ENCODE results near the gene CKAP4.

The CKAP4 gene

DNA sequence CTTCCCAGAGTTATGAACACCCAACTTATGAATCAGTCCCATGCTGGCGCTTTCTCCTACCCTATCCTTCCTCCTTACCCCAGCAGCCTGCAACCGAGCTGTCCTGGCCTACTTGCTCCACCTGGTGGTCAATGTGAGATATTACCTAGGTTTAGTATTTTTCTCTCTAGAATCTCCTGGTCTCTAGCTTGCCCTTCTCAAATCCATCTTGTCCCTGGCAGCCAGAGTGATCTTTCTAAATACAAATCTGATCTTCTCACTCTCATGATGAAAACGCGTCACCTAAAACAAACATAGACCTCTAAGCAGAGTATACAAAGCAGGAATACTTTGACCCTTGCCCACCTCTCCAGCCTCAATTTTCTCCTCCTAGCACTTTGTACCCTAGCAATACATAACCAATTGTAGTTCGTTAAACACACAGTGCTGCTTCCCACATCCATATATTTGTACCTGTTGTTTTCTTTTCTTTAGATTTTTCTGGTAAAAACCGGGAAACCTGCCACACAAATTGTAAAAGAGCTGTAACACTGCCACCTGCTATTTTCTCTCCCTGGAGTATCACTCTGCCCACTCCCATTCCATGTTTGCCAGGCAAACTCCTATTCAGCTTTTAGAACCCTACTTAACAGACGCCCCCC lies 34.8 kb upstream of the CKAP4 start:
- H3K4me3 ChIP-seq (ENCODE audit: low read depth, low read length), result no peak overlapping the region
- peak; percentile 70 for TF ChIP-seq CTCF (IDR thresholded peaks at IDR 0.05; ENCODE audit: insufficient read depth, low read depth, low read length, missing control alignments)
- peak; percentile 70 for DNase-seq (ENCODE audit: low read depth)

GRCh38 chr12:106281804-106282203 lies 34.0 kb upstream of the CKAP4 start:
- H3K4me3 ChIP-seq (ENCODE audit: low read depth, low read length), result no peak overlapping the region

GRCh38 chr12:106281056-106281782 lies 33.4 kb upstream of the CKAP4 start:
- no peak for DNase-seq (ENCODE audit: low read depth)
- no peak for TF ChIP-seq CTCF (IDR thresholded peaks at IDR 0.05; ENCODE audit: insufficient read depth, low read depth, low read length, missing control alignments)
- H3K4me3 ChIP-seq (ENCODE audit: low read depth, low read length), result no peak overlapping the region

More at GRCh38 chr12:106281804-106282203, 34.0 kb upstream of the CKAP4 start:
- TF ChIP-seq CTCF (IDR thresholded peaks at IDR 0.05; ENCODE audit: insufficient read depth, low read depth, low read length, missing control alignments), result no peak
- DNase-seq (ENCODE audit: low read depth), result no peak

DNA sequence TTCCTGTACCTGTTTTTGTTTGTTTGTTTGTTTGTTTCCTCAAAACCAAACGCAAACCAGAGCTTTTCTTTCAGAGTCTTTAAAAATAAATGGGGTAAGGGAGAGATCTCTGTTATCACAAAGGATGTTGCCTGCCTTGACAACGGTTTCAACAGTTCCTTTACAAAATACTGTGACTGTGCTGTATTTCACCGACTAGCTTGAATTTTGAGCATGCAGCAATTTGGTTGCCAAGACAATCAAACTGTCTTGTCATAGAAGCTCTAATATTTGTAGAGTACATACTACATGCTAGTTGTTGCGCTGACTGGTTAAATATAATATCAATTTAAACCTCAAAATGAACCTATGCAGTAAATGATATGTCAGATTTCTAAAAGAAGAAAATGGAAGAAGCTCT lies 32.3 kb upstream of the CKAP4 start:
- no peak overlapping the region for H3K4me3 ChIP-seq (ENCODE audit: low read depth, low read length)
- TF ChIP-seq CTCF (IDR thresholded peaks at IDR 0.05; ENCODE audit: insufficient read depth, low read depth, low read length, missing control alignments), result no peak
- no peak for DNase-seq (ENCODE audit: low read depth)

- H3K4me3 ChIP-seq (ENCODE audit: low read depth, low read length), result no peak overlapping the region
- no peak for TF ChIP-seq CTCF (IDR thresholded peaks at IDR 0.05; ENCODE audit: insufficient read depth, low read depth, low read length, missing control alignments)
- DNase-seq (ENCODE audit: low read depth), result peak; percentile 64
These were observed 28.4 kb upstream of the CKAP4 start for GRCh38 chr12:106276032-106276740.

DNA sequence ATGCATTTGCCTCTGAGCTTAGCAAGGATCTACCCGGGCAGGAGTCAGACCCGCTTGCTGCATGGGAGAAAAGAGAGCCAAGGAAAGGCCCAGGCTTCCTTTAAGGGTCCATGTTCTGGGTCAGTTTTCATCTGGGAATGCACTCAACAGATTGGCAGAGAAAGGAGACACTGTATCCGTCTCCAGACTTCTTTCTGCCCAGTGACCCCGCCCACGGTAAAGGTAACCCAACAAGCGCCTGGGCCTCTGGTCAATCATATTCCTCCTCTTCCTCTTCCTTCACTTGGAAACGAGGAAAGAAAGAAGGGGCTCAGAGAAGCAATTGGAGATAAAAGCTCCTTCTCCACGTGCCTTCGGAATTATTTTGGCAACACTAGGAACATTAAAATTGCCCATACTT lies 27.6 kb upstream of the CKAP4 start:
- no peak overlapping the region for H3K4me3 ChIP-seq (ENCODE audit: low read depth, low read length)
- DNase-seq (ENCODE audit: low read depth), result no peak
- TF ChIP-seq CTCF (IDR thresholded peaks at IDR 0.05; ENCODE audit: insufficient read depth, low read depth, low read length, missing control alignments), result no peak

Data from GM12865 (cell line).